SK-N-SH treated with all-trans-retinoic acid at 6 μM for 48 hours (cell line): ENCODE measurements around the gene MS4A1.

Experiments
- ZC3H10 ChIP-seq: fragments of 250-450 bp; sonication (Bioruptor Pico); IDR thresholded peaks from 2 replicates; pipeline ENCODE4 v1.5.1; 2021; ENCODE audit warnings: mild to moderate bottlenecking, moderate library complexity
- TF ChIP-seq, protein P1 (sequence below): fragments of 250-450 bp; sonication (Bioruptor Pico); IDR thresholded peaks from 2 replicates; pipeline ENCODE4 v1.5.0; 2020; ENCODE audit warnings: mild to moderate bottlenecking, moderate library complexity
- TF ChIP-seq, protein P2 (sequence below): fragments of 250-450 bp; sonication (Bioruptor Pico); IDR thresholded peaks from 2 replicates; pipeline ENCODE4 v1.5.1; 2020; ENCODE audit warnings: low read depth, mild to moderate bottlenecking, moderate library complexity
- TF ChIP-seq, protein P3 (sequence below): fragments of 250-450 bp; sonication (Bioruptor Pico); IDR thresholded peaks from 2 replicates; pipeline ENCODE4 v1.8.0; 2020; ENCODE audit warnings: mild to moderate bottlenecking, moderate library complexity, borderline replicate concordance

DNA sequence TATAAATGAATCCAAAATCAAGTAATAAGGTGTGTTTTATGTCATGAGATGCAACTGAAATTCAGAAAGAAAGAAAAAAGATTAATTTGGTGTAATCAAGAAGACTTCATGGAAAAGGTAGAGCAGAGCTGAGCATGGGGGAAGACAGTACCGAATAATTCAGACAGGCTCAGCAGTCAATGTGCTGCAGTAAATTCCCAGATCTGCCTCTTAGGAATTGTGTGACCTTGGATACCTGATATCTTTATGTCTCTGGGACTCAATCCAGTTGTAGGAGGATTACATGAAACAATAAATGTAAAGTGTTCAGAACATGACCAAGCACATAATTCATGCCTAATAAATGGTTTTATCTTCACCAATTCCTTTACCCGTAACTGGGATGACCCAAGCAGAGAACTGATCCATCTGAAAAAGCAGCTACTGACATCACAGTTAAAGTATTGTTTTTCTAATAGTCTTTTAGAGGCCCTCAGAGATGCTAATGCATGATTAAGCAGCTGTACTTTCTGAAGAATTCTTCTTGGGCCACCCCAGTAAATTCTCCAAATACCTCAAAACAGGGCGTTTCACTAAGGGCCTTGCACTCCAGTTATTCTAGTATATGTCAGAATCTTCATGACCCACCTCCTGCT is 44.7 kb downstream of the MS4A1 start:
- no peak for TF ChIP-seq ZC3H10
- TF ChIP-seq, protein P1, sequence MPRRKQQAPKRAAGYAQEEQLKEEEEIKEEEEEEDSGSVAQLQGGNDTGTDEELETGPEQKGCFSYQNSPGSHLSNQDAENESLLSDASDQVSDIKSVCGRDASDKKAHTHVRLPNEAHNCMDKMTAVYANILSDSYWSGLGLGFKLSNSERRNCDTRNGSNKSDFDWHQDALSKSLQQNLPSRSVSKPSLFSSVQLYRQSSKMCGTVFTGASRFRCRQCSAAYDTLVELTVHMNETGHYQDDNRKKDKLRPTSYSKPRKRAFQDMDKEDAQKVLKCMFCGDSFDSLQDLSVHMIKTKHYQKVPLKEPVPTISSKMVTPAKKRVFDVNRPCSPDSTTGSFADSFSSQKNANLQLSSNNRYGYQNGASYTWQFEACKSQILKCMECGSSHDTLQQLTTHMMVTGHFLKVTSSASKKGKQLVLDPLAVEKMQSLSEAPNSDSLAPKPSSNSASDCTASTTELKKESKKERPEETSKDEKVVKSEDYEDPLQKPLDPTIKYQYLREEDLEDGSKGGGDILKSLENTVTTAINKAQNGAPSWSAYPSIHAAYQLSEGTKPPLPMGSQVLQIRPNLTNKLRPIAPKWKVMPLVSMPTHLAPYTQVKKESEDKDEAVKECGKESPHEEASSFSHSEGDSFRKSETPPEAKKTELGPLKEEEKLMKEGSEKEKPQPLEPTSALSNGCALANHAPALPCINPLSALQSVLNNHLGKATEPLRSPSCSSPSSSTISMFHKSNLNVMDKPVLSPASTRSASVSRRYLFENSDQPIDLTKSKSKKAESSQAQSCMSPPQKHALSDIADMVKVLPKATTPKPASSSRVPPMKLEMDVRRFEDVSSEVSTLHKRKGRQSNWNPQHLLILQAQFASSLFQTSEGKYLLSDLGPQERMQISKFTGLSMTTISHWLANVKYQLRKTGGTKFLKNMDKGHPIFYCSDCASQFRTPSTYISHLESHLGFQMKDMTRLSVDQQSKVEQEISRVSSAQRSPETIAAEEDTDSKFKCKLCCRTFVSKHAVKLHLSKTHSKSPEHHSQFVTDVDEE (CRISPR knock-in tag) = no peak
- TF ChIP-seq, protein P2, sequence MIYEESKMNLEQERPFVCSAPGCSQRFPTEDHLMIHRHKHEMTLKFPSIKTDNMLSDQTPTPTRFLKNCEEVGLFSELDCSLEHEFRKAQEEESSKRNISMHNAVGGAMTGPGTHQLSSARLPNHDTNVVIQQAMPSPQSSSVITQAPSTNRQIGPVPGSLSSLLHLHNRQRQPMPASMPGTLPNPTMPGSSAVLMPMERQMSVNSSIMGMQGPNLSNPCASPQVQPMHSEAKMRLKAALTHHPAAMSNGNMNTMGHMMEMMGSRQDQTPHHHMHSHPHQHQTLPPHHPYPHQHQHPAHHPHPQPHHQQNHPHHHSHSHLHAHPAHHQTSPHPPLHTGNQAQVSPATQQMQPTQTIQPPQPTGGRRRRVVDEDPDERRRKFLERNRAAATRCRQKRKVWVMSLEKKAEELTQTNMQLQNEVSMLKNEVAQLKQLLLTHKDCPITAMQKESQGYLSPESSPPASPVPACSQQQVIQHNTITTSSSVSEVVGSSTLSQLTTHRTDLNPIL (CRISPR knock-in tag) = no peak
- TF ChIP-seq, protein P3, sequence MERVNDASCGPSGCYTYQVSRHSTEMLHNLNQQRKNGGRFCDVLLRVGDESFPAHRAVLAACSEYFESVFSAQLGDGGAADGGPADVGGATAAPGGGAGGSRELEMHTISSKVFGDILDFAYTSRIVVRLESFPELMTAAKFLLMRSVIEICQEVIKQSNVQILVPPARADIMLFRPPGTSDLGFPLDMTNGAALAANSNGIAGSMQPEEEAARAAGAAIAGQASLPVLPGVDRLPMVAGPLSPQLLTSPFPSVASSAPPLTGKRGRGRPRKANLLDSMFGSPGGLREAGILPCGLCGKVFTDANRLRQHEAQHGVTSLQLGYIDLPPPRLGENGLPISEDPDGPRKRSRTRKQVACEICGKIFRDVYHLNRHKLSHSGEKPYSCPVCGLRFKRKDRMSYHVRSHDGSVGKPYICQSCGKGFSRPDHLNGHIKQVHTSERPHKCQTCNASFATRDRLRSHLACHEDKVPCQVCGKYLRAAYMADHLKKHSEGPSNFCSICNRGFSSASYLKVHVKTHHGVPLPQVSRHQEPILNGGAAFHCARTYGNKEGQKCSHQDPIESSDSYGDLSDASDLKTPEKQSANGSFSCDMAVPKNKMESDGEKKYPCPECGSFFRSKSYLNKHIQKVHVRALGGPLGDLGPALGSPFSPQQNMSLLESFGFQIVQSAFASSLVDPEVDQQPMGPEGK = no peak
